Activated naive CD8-positive, alpha-beta T cell (primary cell): Measurements from ENCODE around the gene PSMC3.
"Not testable (repeated sequence)": the region's sequence is repeated elsewhere in the genome, so short reads cannot be mapped to it uniquely, and the experiment has no call there.

ENCODE experiments used
- H3K27ac Mint-ChIP-seq: one replicate; pipeline ENCODE4 v1.8.0; 2021; ENCODE audit warnings: mixed read lengths
- H3K27me3 Mint-ChIP-seq: one replicate; pipeline ENCODE4 v1.8.0; 2021; ENCODE audit warnings: mixed read lengths
- H3K36me3 Mint-ChIP-seq: one replicate; pipeline ENCODE4 v1.8.0; 2021; ENCODE audit warnings: mixed read lengths
- H3K4me1 Mint-ChIP-seq: one replicate; pipeline ENCODE4 v1.8.0; 2021; ENCODE audit warnings: low read depth, mixed read lengths
- H3K4me3 Mint-ChIP-seq: one replicate; pipeline ENCODE4 v1.8.0; 2021; ENCODE audit warnings: mild to moderate bottlenecking, mixed read lengths
- H3K9me3 Mint-ChIP-seq: one replicate; pipeline ENCODE4 v1.8.0; 2021; ENCODE audit warnings: low read depth, mixed read lengths

Gene PSMC3

GRCh38 chr11:47426062-47426956 is at the start of gene PSMC3:
Gene PSMC3 (minus strand): TSS chr11:47426439. CDS start chr11:47426279, 160 bp downstream.
- Mint-ChIP-seq H3K36me3 (peaks cover 8% of the 10 kb centered on the region), H3K4me1 (peaks cover 26% of the 10 kb centered on the region), H3K4me3 (peak within 1 kb of the TSS; percentile 100), H3K27me3 (no peaks in the 10 kb centered on the region), H3K9me3 (no peaks in the 10 kb centered on the region), H3K27ac (peak within 1 kb of the TSS; percentile 100)

GRCh38 chr11:47470671-47471070 is 44.4 kb upstream of the PSMC3 start:
- Mint-ChIP-seq H3K4me1 (peaks cover 3% of the 10 kb centered on the region), H3K4me3 (no peak overlapping the region), H3K9me3 (no peaks in the 10 kb centered on the region), H3K27me3 (no peaks in the 10 kb centered on the region), H3K36me3 (peaks cover 4% of the 10 kb centered on the region), H3K27ac (peak overlapping the region; percentile 50)

DNA sequence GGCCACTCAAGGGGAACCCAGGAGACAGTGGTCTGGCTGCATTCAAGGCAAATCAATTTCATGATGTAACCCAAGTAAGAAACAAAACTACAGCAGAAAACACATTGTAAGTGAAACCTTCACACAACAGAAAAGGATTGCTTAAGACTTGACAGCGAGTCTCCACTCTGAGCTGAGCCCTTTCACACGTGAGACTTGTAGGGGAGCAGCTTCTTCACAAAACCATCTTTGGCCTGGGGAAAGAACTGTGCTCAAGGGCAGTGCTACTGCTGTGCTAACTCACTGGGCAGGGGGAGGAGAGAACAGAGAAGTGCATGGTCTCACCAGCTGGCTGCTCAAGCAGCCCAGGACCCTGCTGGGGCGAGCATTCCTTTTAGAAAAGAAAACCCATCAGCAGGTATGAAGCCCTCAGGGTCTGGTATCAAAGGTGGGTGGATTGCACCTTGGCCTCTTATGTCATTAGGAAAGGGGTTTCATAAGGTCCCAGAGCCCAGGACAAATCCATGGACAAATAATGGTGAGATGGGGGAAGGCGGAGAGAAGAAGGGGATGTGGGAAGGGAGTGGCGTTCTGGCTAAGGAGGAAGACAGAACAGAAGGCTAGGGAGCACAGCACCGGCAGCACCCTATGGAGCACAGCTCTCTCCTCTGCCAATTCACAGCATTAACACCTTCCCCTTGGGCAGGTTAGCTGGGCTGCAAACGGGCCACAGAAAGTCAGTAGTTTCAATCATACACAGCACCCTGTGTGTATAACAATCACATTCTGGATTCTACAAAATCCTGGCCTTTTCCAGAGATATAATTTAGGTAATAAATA is 43.3 kb upstream of the PSMC3 start:
- H3K36me3 Mint-ChIP-seq = peaks cover 2% of the 10 kb centered on the region
- peak overlapping the region; percentile 22 for H3K27ac Mint-ChIP-seq
- no peaks in the 10 kb centered on the region for H3K9me3 Mint-ChIP-seq
- H3K27me3 Mint-ChIP-seq = no peaks in the 10 kb centered on the region
- peaks cover 3% of the 10 kb centered on the region for H3K4me1 Mint-ChIP-seq
- H3K4me3 Mint-ChIP-seq = no peak overlapping the region

- Mint-ChIP-seq H3K4me3 (no peak overlapping the region), H3K27ac (peak overlapping the region; percentile 2), H3K36me3 (no peaks in the 10 kb centered on the region), H3K4me1 (peaks cover 3% of the 10 kb centered on the region), H3K9me3 (no peaks in the 10 kb centered on the region), H3K27me3 (no peaks in the 10 kb centered on the region)
Measured at GRCh38 chr11:47468598-47469214, 42.5 kb upstream of the PSMC3 start.

DNA sequence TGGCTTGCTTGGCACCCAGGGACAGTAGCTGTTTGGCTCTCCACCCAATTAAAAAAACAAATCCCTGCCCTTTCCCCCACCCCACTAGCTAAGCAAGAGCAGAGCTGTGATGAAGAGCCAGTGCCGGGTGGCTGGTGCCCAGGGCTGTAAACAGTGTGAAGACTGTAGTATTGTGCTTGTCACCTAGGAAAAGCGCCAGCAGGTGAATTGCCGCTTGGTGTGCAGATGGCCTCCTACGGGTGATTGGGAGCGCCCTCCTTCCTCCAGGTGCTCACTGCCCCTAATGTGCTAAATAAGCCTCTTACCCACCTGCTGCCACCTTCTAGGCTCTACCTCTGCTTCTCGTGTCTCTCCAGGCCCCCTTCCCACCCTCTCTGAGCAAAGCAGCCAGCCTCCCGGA is 41.1 kb upstream of the PSMC3 start:
- Mint-ChIP-seq H3K4me3 (no peak overlapping the region), H3K36me3 (no peaks in the 10 kb centered on the region), H3K9me3 (no peaks in the 10 kb centered on the region), H3K4me1 (peaks cover 3% of the 10 kb centered on the region), H3K27ac (peak overlapping the region; percentile 50), H3K27me3 (no peaks in the 10 kb centered on the region)

DNA sequence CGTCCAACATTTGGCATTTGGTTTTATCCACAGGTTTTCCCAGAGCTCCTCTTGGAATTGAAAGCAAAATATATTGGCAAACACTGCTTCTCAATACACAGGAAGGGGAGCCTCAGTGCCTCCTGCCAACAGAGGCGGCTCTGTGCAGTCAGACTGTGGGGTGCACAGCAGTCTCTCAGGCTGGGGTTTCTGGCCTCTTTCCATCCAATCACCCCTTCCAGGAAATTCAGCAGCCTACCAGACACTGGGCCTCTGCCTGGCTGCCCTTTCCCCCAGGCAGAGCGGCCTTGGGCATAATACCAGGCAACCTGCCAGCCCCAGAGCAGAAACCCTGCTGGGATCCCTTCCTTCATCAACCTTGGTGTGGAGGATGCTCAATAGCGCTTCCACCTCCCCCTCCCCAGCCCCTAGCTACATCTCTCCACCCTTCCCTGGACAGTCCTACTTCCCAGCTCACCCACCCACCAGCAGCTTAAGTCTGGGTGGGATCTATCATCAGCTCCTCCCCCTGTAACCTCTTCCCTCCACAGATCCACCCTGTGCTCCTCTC is 40.5 kb upstream of the PSMC3 start:
- Mint-ChIP-seq H3K27ac (no peak overlapping the region), H3K36me3 (no peaks in the 10 kb centered on the region), H3K9me3 (no peaks in the 10 kb centered on the region), H3K27me3 (no peaks in the 10 kb centered on the region), H3K4me1 (peaks cover 3% of the 10 kb centered on the region), H3K4me3 (no peak overlapping the region)

DNA sequence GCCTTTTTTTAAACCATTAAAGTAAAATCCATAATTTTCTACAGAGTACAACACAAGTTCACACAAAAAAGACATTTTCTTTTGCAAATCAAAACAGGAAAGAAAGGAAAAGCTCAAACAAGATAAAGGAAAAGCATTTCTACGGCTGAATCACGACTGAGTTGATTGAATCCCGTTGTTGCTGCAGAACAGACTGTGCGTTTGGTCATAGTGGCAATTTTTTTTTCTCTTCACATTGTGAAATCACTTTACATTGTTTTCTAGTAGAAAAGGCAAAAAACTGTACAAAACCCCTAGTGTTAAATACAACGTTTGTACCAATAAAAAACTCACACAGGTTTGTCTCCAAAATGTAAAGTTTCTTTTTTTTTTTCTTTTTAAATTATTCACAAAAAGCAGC is 40.0 kb upstream of the PSMC3 start:
- Mint-ChIP-seq H3K9me3 (no peaks in the 10 kb centered on the region), H3K27ac (peak overlapping the region; percentile 61), H3K4me3 (no peak overlapping the region), H3K36me3 (no peaks in the 10 kb centered on the region), H3K4me1 (peaks cover 3% of the 10 kb centered on the region), H3K27me3 (no peaks in the 10 kb centered on the region)

GRCh38 chr11:47464483-47464882 is 38.2 kb upstream of the PSMC3 start:
- no peaks in the 10 kb centered on the region for H3K9me3 Mint-ChIP-seq
- peak overlapping the region; percentile 54 for H3K27ac Mint-ChIP-seq
- no peak overlapping the region for H3K4me3 Mint-ChIP-seq
- H3K4me1 Mint-ChIP-seq = peaks cover 3% of the 10 kb centered on the region
- H3K36me3 Mint-ChIP-seq = no peaks in the 10 kb centered on the region
- H3K27me3 Mint-ChIP-seq = no peaks in the 10 kb centered on the region

- Mint-ChIP-seq H3K4me3 (no peak overlapping the region), H3K36me3 (no peaks in the 10 kb centered on the region), H3K27me3 (no peaks in the 10 kb centered on the region), H3K4me1 (no peaks in the 10 kb centered on the region), H3K27ac (peak overlapping the region; percentile 73), H3K9me3 (no peaks in the 10 kb centered on the region)
Measured at GRCh38 chr11:47461876-47462275, 35.6 kb upstream of the PSMC3 start.

DNA sequence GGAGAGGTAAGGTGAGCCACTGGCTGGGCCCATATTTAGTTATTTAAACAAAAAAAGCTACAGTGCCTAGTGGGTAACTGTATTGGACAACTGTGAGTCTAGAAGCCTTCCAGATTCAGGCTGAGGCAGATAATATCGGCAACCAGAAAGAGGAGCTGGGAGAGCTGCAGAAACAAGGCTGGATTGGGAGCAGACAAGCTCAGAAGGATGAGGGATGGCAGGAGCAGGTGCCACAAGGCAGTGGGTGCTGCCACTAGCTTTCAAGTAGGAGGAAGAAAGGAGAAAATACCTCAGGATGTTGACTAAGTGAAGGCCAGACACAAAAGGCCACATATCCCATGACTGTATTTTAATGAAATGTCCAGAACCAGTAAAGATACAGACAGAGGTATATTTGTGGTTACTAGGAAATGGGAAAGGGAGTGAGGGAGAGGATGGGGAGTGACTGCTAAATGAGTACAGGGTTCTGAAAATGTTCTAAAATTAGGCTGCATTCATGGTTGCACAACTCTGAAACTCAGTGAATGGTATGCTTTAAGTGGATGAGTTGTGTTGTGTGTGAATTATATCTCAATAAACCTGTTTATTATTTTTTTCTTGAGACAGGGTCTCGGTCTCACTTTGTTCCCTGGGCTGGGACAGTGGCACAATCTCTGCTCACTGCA is 34.5 kb upstream of the PSMC3 start:
- Mint-ChIP-seq H3K4me3 (no peak overlapping the region), H3K27ac (peak overlapping the region; percentile 46), H3K36me3 (no peaks in the 10 kb centered on the region), H3K9me3 (no peaks in the 10 kb centered on the region), H3K4me1 (no peaks in the 10 kb centered on the region), H3K27me3 (no peaks in the 10 kb centered on the region)

DNA sequence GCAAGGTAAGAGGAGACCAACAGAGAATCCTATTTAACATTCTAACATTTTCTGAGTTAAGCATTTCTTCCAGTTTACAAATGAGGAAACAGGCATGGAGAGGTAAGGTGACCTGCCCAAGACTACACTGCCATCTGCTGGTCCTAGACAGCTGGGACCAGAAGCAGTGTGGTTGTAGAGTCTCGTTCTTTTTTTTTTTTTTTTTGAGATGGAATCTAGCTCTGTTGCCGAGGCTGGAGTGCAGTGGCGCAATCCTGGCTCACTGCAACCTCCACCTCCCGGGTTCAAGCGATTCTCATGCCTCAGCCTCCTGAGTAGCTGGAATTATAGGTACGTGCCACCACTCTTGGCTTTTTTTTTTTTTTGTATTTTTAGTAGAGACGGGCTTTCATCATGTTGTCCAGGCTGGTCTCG is 28.0 kb upstream of the PSMC3 start:
- H3K9me3 Mint-ChIP-seq, H3K27me3 Mint-ChIP-seq, H3K4me3 Mint-ChIP-seq, H3K4me1 Mint-ChIP-seq, H3K27ac Mint-ChIP-seq, H3K36me3 Mint-ChIP-seq: not testable (repeated sequence)

GRCh38 chr11:47453365-47453764 is 27.1 kb upstream of the PSMC3 start:
- H3K27me3 Mint-ChIP-seq = no peaks in the 10 kb centered on the region
- H3K27ac Mint-ChIP-seq = no peak overlapping the region
- no peaks in the 10 kb centered on the region for H3K4me1 Mint-ChIP-seq
- no peaks in the 10 kb centered on the region for H3K36me3 Mint-ChIP-seq
- H3K9me3 Mint-ChIP-seq = no peaks in the 10 kb centered on the region
- H3K4me3 Mint-ChIP-seq = no peak overlapping the region

DNA sequence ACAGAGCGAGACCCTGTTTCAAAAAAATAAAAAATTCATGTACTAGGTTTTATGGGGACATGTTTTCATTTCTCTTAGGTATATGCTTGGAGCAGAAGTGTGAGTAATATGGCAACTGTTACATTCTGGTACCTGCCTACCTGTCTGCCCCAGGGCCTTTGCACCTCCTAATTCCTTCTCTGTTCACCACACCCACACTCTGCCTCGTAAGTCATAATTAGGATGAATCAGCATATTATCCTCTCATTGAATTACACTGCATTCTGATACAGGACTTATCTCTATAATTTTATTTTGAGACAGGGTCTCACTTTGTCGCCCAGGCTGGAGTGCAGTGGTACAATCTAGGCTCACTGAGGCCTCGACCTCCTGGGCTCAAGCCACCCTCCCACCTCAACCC is 25.8 kb upstream of the PSMC3 start:
- Mint-ChIP-seq H3K4me1 (no peaks in the 10 kb centered on the region), H3K27ac (no peak overlapping the region), H3K4me3 (no peak overlapping the region), H3K36me3 (no peaks in the 10 kb centered on the region), H3K27me3 (no peaks in the 10 kb centered on the region), H3K9me3 (no peaks in the 10 kb centered on the region)

DNA sequence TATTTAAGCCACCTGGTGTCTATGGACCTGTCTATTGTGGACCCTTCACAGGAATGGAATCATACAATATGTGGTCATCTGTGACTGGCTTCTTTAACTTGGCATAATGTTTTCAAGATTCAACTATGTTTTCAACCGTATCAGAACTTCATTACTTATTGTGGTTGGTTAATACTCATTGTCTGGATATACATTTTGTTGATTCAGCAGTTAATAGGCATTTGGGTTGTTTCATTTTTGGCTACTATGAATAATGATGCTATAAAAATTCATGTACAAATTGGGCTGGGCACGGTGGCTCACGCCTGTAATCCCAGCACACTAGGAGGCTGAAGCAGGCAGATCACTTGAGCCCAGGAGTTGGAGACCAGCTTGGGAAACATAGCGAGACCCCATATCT is 25.2 kb upstream of the PSMC3 start:
- no peak overlapping the region for H3K4me3 Mint-ChIP-seq
- H3K4me1 Mint-ChIP-seq = no peaks in the 10 kb centered on the region
- no peaks in the 10 kb centered on the region for H3K36me3 Mint-ChIP-seq
- H3K9me3 Mint-ChIP-seq = no peaks in the 10 kb centered on the region
- no peak overlapping the region for H3K27ac Mint-ChIP-seq
- H3K27me3 Mint-ChIP-seq = no peaks in the 10 kb centered on the region
